Left kidney (tissue), 8 donors: ENCODE measurements around the gene SHLD1. TPM values are rescaled to one million over a fixed set of nuclear protein-coding genes. Genes with fewer than 3 reads are reported as not detected.
"Not testable (repeated sequence)": the region's sequence is repeated elsewhere in the genome, so short reads cannot be mapped to it uniquely, and the experiment has no call there.

ENCODE experiments used
- DNase-seq: peaks from one replicate; pipeline ENCODE4 v3.0.0-alpha.2; 2013
- long read RNA-seq, 8 donors: transcript quantifications; one replicate each; lab custom pipeline, GENCODE V29; 2026
- polyA plus RNA-seq: library from polyadenylated mRNA; unstranded; fragments of 120-200 nt; gene quantifications from one replicate; pipeline ENCODE4 v1.2.1, GENCODE V29; 2013; ENCODE audit not compliant: insufficient read length

The SHLD1 gene, protein sequence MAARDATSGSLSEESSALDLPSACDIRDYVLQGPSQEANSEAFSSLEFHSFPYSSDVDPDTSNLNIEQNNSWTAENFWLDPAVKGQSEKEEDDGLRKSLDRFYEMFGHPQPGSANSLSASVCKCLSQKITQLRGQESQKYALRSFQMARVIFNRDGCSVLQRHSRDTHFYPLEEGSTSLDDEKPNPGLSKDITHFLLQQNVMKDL
- polyA plus RNA-seq: 7.6 TPM
- long read RNA-seq, donor 1, transcript SHLD1-201 (3 exons, 1,154 nt): major isoform, 5 of 7 reads
- long read RNA-seq, donor 1, partial matches to known transcripts: 0 of 7 reads
- long read RNA-seq, donor 1, other reads (novel, unspliced or antisense): 0 of 7 reads
- long read RNA-seq, donor 2, transcript SHLD1-201 (3 exons, 1,154 nt): major isoform, 6 of 8 reads
- long read RNA-seq, donor 2, partial matches to known transcripts: 0 of 8 reads
- long read RNA-seq, donor 2, other reads (novel, unspliced or antisense): 0 of 8 reads
- long read RNA-seq, donor 3, partial matches to known transcripts: 0 of 3 reads
- long read RNA-seq, donor 3, other reads (novel, unspliced or antisense): 0 of 3 reads
- long read RNA-seq, donor 4, partial matches to known transcripts: 0 of 1 reads
- long read RNA-seq, donor 4, other reads (novel, unspliced or antisense): 0 of 1 reads
- long read RNA-seq, donor 5, transcript SHLD1-201 (3 exons, 1,154 nt): major isoform, 8 of 14 reads
- long read RNA-seq, donor 5, transcript SHLD1-202 (3 exons, 585 nt): minor isoform, 6 of 14 reads
- long read RNA-seq, donor 5, partial matches to known transcripts: 0 of 14 reads
- long read RNA-seq, donor 5, other reads (novel, unspliced or antisense): 0 of 14 reads
- long read RNA-seq, donor 6, transcript SHLD1-201 (3 exons, 1,154 nt): major isoform, 7 of 8 reads
- long read RNA-seq, donor 6, partial matches to known transcripts: 0 of 8 reads
- long read RNA-seq, donor 6, other reads (novel, unspliced or antisense): 0 of 8 reads
- long read RNA-seq, donor 7, transcript SHLD1-201 (3 exons, 1,154 nt): major isoform, 7 of 8 reads
- long read RNA-seq, donor 7, partial matches to known transcripts: 0 of 8 reads
- long read RNA-seq, donor 7, other reads (novel, unspliced or antisense): 0 of 8 reads
- long read RNA-seq, donor 8, partial matches to known transcripts: 0 of 3 reads
- long read RNA-seq, donor 8, other reads (novel, unspliced or antisense): 0 of 3 reads

- DNase-seq: peak; percentile 88
Measured at GRCh38 chr20:5749952-5750779, at the start of gene SHLD1. SHLD1 (plus strand) TSS chr20:5750401; CDS start chr20:5772866, 22,465 bp downstream.

GRCh38 chr20:5702339-5702738 lies 47.9 kb upstream of the SHLD1 start:
- not testable (repeated sequence) for DNase-seq

DNA sequence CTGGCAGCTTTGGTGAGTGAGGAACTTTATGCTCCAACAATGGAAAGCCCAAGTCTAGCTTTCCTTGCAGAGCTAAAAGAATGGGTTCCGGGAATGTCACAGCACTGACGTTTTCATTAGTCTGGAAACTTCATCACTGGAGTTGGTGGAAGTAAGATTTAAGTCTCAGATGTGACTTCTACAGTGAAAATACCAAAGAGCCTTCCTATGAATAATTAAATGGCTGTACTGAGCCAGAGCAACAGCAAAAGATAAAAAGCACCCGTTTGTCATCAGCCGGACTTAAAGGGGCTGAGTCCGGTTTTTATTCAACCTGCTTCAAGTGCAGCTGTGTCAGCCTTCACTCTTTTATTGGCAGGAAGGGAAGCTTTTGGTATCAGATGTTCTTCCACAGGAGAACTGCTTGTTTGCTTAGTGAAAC lies 46.5 kb upstream of the SHLD1 start:
- peak; percentile 30 for DNase-seq

GRCh38 chr20:5705827-5706226 lies 44.4 kb upstream of the SHLD1 start:
- no peak for DNase-seq

DNA sequence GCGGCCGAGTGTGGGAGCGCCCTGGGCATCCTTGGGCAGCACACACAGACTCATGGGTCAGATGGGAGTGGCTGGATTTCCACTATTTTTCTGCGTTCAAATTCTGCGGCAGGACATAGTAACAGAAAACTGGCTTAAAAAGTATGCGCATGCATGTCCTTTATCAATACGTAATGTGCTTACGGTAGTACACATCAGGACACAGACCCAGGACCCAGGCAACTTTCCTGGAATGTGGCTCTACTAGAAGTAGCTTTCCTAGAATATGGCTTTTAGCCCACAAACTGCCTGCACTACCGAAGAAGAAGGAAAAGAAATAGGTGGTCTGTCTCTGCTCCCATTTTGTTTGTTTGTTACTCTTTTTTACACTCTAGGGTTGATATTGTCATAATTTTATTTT lies 43.4 kb upstream of the SHLD1 start:
- DNase-seq: no peak

DNA sequence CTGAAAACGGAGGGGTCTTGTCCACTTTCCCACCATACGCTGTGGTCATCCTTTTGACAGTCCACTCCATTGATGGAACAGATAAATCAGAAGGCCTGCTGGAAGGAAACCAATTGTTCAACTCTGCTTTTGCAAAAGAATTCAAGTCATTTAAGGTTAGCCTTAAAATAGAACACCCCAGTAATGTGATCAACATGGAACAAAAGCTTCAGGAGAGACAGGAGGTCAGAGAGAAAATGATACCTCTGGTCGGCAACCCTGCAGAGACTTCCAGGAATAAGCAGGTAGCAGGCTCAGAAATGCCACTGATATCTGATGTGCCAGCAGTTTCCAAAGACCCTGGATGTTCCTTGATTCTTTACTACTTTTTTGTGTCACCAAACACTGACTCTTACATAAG lies 39.6 kb upstream of the SHLD1 start:
- DNase-seq: no peak

DNA sequence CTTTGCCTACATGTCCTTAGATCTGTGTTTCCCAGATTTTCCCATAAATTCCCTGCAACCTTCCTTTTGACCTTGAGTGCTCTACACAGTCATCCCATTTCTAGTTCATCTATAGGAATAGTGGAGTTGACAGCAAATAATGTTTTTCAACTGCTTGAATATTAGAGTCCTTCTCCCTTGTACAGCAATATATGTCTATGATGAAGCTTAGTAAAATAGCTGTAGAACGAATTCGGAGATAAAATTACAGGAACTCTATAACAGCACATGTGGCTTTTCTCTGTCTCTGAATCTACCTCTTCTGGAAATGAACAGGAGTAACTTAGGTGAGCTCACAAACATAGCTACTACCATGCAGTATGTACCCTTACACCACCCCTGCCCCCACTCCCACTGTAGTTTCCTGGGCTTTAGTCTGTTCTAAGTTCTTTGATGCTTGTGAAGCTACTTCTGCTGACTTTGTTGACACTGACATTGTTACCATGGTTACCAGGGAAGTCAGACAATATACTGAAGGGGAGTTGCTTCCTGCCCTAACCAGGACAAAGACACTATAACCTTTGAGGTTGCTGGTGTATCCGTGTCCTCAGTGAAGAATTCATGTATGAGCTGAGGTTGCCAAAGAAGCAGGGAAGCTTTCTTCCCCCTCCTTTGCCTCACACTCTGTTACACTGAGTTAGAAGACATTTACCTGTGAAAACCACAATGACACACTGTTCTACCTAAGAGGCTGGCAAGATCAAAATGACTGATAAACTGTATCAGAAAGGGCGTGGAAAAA lies 35.8 kb upstream of the SHLD1 start:
- DNase-seq: peak; percentile 75

GRCh38 chr20:5715071-5715841 lies 34.9 kb upstream of the SHLD1 start:
- DNase-seq: no peak

- no peak for DNase-seq
Measured at GRCh38 chr20:5716953-5717352, 33.2 kb upstream of the SHLD1 start.

DNA sequence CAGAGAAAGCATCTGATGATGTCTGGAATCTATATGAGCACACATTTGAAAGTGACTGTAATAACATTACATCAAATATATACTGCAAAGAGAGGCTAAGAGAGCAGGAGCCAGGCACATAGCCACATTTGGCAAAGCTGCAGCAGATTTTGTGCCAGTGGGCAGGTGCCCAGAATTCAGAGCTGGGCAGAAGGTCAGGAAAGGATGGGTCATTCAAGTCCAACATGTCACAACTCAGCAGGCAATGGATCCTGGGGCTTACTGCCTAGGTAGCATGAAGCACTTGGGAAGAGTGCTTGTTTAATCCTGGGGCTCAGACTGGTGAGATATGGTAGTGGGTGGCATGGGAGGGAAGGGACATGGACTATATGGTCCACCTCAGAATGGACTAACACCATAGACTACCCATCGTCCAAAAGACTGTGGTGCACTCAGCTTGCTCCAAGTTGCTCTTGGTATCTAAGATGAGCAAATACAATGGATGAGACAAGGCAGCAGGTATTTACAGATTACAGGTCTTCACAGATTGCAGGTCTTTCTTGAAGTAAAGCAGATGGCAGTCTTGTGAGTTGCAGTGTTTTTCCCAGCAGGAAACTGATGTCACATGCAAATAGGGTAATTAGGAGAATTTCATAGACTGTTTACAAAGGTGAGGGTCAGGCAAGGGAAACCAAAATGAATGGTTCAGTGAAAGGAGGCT lies 31.2 kb upstream of the SHLD1 start:
- no peak for DNase-seq

DNA sequence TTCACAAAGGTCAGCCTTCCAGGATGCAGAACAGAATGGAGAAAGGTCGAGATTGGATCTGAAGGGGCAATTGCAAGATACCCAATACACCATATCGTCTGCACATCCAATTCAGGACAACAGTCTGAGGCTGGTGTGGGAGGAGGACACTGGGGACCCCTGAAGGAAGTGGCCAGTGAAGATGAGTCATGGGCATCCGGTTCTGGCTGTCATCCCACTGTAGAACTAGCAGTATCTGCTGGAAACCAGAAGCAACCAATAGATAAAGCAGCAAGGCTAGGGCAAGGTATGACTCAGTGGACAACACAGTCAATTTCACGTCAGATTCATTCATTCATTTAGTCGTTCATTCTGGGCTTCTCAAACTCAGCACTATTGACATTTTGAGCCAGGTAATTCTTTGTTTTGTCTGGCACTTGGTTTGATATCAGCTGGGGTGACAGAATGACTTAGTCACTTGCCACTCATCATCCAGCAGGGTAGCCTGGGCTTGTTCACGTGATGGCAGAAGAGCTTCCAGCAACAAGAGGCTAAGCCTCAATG lies 30.3 kb upstream of the SHLD1 start:
- DNase-seq: no peak

DNA sequence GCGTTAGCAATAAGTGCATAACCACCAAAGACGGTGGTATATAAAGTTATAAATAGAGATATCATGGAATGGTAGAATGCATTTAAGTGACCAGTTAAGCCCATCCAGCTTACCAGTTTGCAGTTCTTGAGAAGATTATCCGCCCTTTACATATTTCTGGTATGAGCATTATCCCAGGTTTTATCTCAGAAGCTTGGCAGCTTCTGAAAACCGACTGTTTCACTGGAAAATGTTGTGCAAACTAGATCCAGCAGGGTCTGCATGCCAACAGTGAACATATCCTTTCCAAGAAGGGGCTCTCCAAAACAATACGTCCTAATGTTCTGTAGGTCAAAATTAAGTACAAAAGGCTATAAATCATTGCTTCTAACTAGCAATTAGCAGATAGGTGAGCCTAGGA lies 29.5 kb upstream of the SHLD1 start:
- DNase-seq: no peak

GRCh38 chr20:5721356-5721755 lies 28.8 kb upstream of the SHLD1 start:
- DNase-seq: not testable (repeated sequence)

DNA sequence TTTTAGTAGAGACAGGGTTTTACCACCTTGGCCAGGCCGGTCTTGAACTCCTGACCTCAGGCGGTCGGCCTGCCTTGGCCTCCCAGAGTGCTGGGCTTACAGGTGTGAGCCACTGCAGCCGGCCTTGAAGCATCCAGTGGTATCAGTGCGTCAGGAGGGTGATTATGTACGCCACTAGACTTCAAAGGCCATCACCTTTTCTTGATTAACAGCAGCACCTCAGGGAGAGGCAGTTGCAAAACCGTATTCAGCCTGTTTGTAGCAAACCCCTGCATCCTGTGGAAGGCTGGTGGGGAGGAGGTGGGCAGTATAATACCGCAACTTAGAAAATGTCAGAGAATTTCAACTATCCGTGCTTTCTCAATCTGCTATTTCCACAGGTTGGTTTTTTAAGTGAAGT lies 27.3 kb upstream of the SHLD1 start:
- DNase-seq: no peak

GRCh38 chr20:5725183-5725463 lies 25.1 kb upstream of the SHLD1 start:
- DNase-seq: not testable (repeated sequence)

DNA sequence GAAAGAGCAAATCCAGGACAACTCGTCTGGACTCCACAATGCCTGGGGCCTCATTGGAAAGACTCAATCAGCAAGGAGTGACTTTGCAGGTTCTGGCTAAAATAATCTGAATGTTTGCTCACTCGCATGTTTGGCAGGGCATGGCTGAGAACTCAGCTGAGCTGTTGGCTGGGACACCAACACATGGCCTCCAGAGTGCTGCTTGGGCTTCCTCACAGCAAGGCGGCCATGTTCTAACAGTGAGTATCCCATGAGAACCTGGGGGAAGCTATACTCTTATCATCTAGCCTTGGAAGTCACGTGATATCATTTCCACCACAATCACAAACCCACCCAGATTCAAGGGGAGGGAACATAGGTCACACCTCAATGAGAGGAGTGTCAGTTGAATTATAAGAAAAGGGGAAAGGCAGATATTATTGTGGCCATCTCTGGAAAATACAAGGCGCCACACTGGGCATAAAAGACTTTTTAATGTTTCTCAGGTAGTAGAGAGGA lies 23.1 kb upstream of the SHLD1 start:
- DNase-seq: no peak

- no peak for DNase-seq
Measured at GRCh38 chr20:5729348-5729747, 20.9 kb upstream of the SHLD1 start.

GRCh38 chr20:5730131-5730530 lies 20.1 kb upstream of the SHLD1 start:
- no peak for DNase-seq
